Naive thymus-derived CD4-positive, alpha-beta T cell (primary cell): ENCODE results near the gene ANKRD2. TPM values are rescaled to one million over a fixed set of nuclear protein-coding genes. Genes with fewer than 3 reads are reported as not detected.

Experiments
- ATAC-seq: fragments of 150-1000 bp; cut with Tn5 transposase; 2 replicates; pipeline ENCODE4 v1.10.0; 2021; ENCODE audit warnings: mild to moderate bottlenecking, moderate library complexity
- CTCF ChIA-PET: fragments of 350-600 bp; sonication (Branson Sonifier 250); formaldehyde crosslinking; loops from one replicate; lab custom pipeline; 2021; ENCODE audit warnings: antibody characterized with exemption; lab: Charles Lee
- POLR2A ChIA-PET: fragments of 350-600 bp; sonication (Branson Sonifier 250); formaldehyde crosslinking; loops from one replicate; lab custom pipeline; 2021; ENCODE audit warnings: antibody characterized with exemption, inconsistent platforms; lab: Charles Lee
- DNase-seq, 9 donors: peaks; one replicate each; pipeline versions ENCODE4 v3.0.0 to v3.0.0-alpha.2; 2020 to 2022; ENCODE audit warnings: mixed read lengths in 1 of 9
- H3K27ac ChIP-seq: one replicate; pipeline ENCODE4 v1.7.0; 2013; ENCODE audit warnings: mild to moderate bottlenecking, low read depth, low read length, moderate library complexity
- H3K27me3 ChIP-seq, 2 donors: one replicate each; pipeline ENCODE4 v1.7.0; 2013; ENCODE audit warnings: low read length in 2 of 2, mild to moderate bottlenecking in 2 of 2, moderate library complexity in 2 of 2; ENCODE audit not compliant: control insufficient read depth in 2 of 2, insufficient read depth in 2 of 2
- H3K36me3 ChIP-seq, 3 experiments: 1 replicate in 2 of 3; 2 replicates in 1 of 3; pipeline ENCODE4 v1.7.0; 2013; ENCODE audit warnings: low read length in 3 of 3, mild to moderate bottlenecking in 3 of 3, moderate library complexity in 1 of 3; ENCODE audit not compliant: insufficient read depth in 3 of 3, control insufficient read depth in 2 of 3
- H3K4me1 ChIP-seq, 2 donors: one replicate each; pipeline ENCODE4 v1.7.0; 2013; ENCODE audit warnings: low read length in 2 of 2, mild to moderate bottlenecking in 2 of 2, moderate library complexity in 1 of 2; ENCODE audit not compliant: control insufficient read depth in 2 of 2, insufficient read depth in 2 of 2
- H3K4me3 ChIP-seq: 2 replicates; pipeline ENCODE4 v1.7.0; 2013; ENCODE audit warnings: mild to moderate bottlenecking, low read length
- H3K9me3 ChIP-seq, 3 experiments: 1 replicate in 2 of 3; 2 replicates in 1 of 3; pipeline ENCODE4 v1.7.0; 2013; ENCODE audit warnings: low read length in 3 of 3; ENCODE audit not compliant: control insufficient read depth in 2 of 3
- H3K27ac Mint-ChIP-seq, 9 donors: one replicate each; pipeline ENCODE4 v1.8.0; 2020 to 2022; ENCODE audit warnings: mixed read lengths in 9 of 9, mild to moderate bottlenecking in 8 of 9, moderate library complexity in 5 of 9, inconsistent platforms in 2 of 9
- H3K27me3 Mint-ChIP-seq, 5 donors: one replicate each; pipeline ENCODE4 v1.8.0; 2021 to 2022; ENCODE audit warnings: mixed read lengths in 5 of 5, mild to moderate bottlenecking in 1 of 5
- H3K36me3 Mint-ChIP-seq, 5 donors: one replicate each; pipeline ENCODE4 v1.8.0; 2020 to 2022; ENCODE audit warnings: mixed read lengths in 5 of 5, mild to moderate bottlenecking in 3 of 5, inconsistent platforms in 1 of 5
- H3K4me1 Mint-ChIP-seq, 7 donors: one replicate each; pipeline ENCODE4 v1.8.0; 2020 to 2022; ENCODE audit warnings: mixed read lengths in 7 of 7, mild to moderate bottlenecking in 3 of 7, inconsistent platforms in 1 of 7
- H3K4me3 Mint-ChIP-seq, 10 donors: one replicate each; pipeline ENCODE4 v1.8.0; 2020 to 2022; ENCODE audit warnings: mild to moderate bottlenecking in 10 of 10, mixed read lengths in 10 of 10, moderate library complexity in 6 of 10, inconsistent platforms in 2 of 10
- H3K9me3 Mint-ChIP-seq, 11 donors: one replicate each; pipeline ENCODE4 v1.8.0; 2020 to 2022; ENCODE audit warnings: mixed read lengths in 11 of 11, mild to moderate bottlenecking in 4 of 11, inconsistent platforms in 1 of 11, moderate library complexity in 1 of 11
- intact Hi-C, 2 donors: fragments of 100-400 bp; cut with micrococcal nuclease; formaldehyde crosslinking; loops; one replicate each; pipeline ENCODE4 v1.15.1; 2023
- polyA plus RNA-seq, 2 donors: library from polyadenylated mRNA; unstranded; fragments of 300-500 nt; fragmentation: Illumina TruSeq; gene quantifications; one replicate each; pipeline ENCODE4 v1.2.3, GENCODE V29; 2021
- total RNA-seq, 6 experiments: library from RNA in 5 of 6; stranded (reverse) in 5 of 6; gene quantifications; 1 replicate in 5 of 6; 2 replicates in 1 of 6; pipeline ENCODE4 v1.2.3 and lab custom pipeline; 2021 to 2026

ANKRD2 gene
- total and polyA plus RNA-seq, 7 experiments from 2014 or later = 0.22 TPM; not detected in 6

DNA sequence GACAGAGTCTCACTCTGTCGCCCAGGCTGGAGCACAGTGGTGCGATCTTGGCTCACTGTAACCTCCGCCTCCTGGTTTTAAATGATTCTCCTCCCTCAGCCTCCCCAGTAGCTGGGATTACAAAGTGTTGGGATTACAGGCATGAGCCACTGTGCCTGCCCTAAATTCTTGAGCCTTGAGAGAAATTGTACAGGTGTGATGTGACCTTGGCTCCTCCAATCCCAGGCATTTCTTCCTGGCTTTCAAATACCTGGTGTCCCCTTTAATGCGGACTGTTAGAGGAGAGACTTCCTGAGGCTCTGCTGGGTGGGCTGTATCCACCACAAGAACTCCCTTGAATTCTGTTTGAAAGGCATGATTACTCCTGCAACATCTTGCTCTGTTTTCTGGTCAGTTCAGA, 45.7 kb downstream of the ANKRD2 start:
- Histone ChIP-seq H3K9me3 (no peaks in the 10 kb centered on the region), H3K36me3 (no peaks in the 10 kb centered on the region), H3K27ac (no peak overlapping the region), H3K4me3 (no peak overlapping the region), H3K27me3 (no peaks in the 10 kb centered on the region), H3K4me1 (no peaks in the 10 kb centered on the region)
- CTCF ChIA-PET = no interaction called here
- Mint-ChIP-seq H3K4me1 (no peaks in the 10 kb centered on the region), H3K9me3 (no peaks in the 10 kb centered on the region), H3K27ac (no peak overlapping the region), H3K36me3 (peaks cover 0 to 7% (median 0%) of the 10 kb centered on the region in 5 donors), H3K27me3 (no peaks in the 10 kb centered on the region), H3K4me3 (no peak overlapping the region)
- ATAC-seq = no peak
- POLR2A ChIA-PET = no interaction called here
- intact Hi-C loops = no loop called here
- no peak for DNase-seq

DNA sequence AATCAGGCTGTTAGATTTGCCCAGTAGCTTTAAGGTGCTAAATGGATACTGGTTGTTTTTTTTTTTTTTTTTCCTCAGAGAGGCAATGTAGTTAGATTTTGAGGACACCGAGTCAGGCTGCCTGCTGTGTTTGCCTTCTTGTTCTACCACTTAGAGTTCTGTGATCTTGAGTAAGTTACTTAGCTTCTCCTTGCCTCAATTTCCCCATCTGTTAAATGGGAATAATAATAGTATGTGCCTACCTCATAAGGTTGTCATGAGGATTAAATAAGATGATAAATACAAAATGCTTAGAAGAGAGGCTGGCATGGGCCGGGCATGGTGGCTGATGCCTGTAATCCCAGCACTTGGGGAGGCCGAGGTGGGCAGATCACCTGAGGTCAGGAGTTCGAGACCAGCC, 46.2 kb downstream of the ANKRD2 start:
- ChIA-PET POLR2A (no interaction called here), CTCF (no interaction called here)
- Histone ChIP-seq H3K4me1 (no peaks in the 10 kb centered on the region), H3K36me3 (no peaks in the 10 kb centered on the region), H3K4me3 (no peak overlapping the region), H3K9me3 (no peaks in the 10 kb centered on the region), H3K27me3 (no peaks in the 10 kb centered on the region), H3K27ac (no peak overlapping the region)
- no peaks in the 10 kb centered on the region for H3K9me3 Mint-ChIP-seq
- no peak overlapping the region for H3K4me3 Mint-ChIP-seq
- DNase-seq (no peak), ATAC-seq (no peak)
- intact Hi-C loops = no loop called here
- H3K36me3 Mint-ChIP-seq = peaks cover 0 to 7% (median 0%) of the 10 kb centered on the region in 5 donors
- H3K27me3 Mint-ChIP-seq = no peaks in the 10 kb centered on the region
- no peaks in the 10 kb centered on the region for H3K4me1 Mint-ChIP-seq
- H3K27ac Mint-ChIP-seq = no peak overlapping the region

DNA sequence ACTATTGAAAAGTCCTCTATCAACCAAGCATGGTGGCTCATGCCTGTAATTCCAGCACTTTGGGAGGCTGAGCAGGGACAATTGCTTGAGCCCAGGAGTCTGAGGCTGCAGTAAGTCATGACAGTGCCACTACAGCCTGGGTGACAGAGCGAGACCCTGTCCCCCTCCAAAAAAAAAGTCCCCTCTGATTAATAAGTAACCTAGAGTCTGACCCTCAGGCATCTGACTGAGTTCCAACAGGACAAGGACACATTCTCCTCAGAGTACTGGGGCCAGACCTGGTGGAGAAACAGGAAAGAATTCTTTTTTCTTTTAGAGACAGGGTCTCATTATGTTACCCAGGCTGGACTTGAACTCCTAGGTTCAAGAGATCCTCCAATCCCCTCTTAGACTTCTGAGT, 50.7 kb downstream of the ANKRD2 start:
- intact Hi-C loops = no loop called here
- H3K36me3 ChIP-seq = no peaks in the 10 kb centered on the region
- no peak overlapping the region for H3K4me3 ChIP-seq
- no peaks in the 10 kb centered on the region for H3K27me3 ChIP-seq
- Mint-ChIP-seq H3K27ac (no peak overlapping the region), H3K36me3 (no peaks in the 10 kb centered on the region), H3K4me1 (no peaks in the 10 kb centered on the region), H3K9me3 (no peaks in the 10 kb centered on the region), H3K27me3 (no peaks in the 10 kb centered on the region), H3K4me3 (no peak overlapping the region)
- DNase-seq = no peak
- no peak for ATAC-seq
- CTCF ChIA-PET = no interaction called here
- no peaks in the 10 kb centered on the region for H3K4me1 ChIP-seq
- H3K9me3 ChIP-seq = no peaks in the 10 kb centered on the region
- no peak overlapping the region for H3K27ac ChIP-seq
- POLR2A ChIA-PET = interaction anchor here (1.3 kb wide), 1 partner anchor 148 kb away, joined by 3 read pairs; no protein-coding TSS in a partner anchor

DNA sequence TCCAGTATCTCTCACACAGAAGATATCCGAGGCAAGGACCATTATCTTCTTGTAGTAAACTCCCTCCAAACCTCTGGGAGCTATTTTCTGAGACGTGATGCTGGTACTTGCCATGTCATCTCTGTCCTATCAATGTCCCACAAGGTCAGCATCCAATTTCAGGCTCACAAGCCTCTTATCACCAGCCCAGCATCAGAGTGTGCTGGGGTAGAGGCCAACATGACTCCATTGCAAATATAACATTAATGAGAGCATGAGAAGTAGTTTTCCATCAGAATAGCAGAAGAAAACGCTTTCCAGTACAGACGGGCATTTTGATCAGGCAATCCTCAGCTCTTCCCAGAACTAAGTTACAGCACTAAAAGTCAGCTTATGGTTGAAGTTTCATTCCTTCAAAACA, 55.2 kb downstream of the ANKRD2 start:
- Mint-ChIP-seq H3K36me3 (no peaks in the 10 kb centered on the region), H3K4me1 (peaks cover 0 to 5% (median 4%) of the 10 kb centered on the region in 7 donors), H3K9me3 (no peaks in the 10 kb centered on the region), H3K4me3 (no peak overlapping the region), H3K27me3 (no peaks in the 10 kb centered on the region), H3K27ac (no peak overlapping the region)
- H3K27ac ChIP-seq = no peak overlapping the region
- H3K4me1 ChIP-seq = peaks cover 0 to 3% of the 10 kb centered on the region in 2 donors
- intact Hi-C loops = no loop called here
- DNase-seq (no peak), ATAC-seq (no peak)
- no peaks in the 10 kb centered on the region for H3K9me3 ChIP-seq
- no peaks in the 10 kb centered on the region for H3K36me3 ChIP-seq
- CTCF ChIA-PET = no interaction called here
- POLR2A ChIA-PET = no interaction called here
- H3K4me3 ChIP-seq = no peak overlapping the region
- no peaks in the 10 kb centered on the region for H3K27me3 ChIP-seq

DNA sequence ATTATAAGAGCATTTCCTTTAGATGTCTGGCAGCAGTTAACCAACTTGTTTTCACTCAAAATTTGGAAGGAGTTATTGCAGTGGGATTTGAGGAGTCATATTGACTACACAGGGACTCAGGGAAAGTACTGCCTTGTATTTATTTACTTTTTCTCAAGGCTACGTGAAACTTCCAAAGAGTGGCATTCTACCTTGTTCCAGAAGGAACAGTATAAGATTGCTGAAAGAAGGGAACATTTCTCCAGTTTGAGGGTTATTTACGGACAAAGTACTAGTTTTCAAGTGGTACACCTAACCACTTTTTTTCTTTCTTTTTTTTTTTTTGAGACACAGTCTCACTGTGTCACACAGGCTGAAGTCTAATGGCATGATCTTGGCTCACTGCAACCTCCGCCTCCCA, 55.6 kb downstream of the ANKRD2 start:
- no peak for DNase-seq
- Histone ChIP-seq H3K36me3 (no peaks in the 10 kb centered on the region), H3K4me1 (peaks cover 0 to 4% of the 10 kb centered on the region in 2 donors), H3K9me3 (no peaks in the 10 kb centered on the region), H3K27ac (no peak overlapping the region), H3K27me3 (no peaks in the 10 kb centered on the region), H3K4me3 (no peak overlapping the region)
- H3K27ac Mint-ChIP-seq = no peak overlapping the region
- no peak for ATAC-seq
- no peak overlapping the region for H3K4me3 Mint-ChIP-seq
- no peaks in the 10 kb centered on the region for H3K27me3 Mint-ChIP-seq
- intact Hi-C loops = no loop called here
- ChIA-PET POLR2A (no interaction called here), CTCF (no interaction called here)
- no peaks in the 10 kb centered on the region for H3K36me3 Mint-ChIP-seq
- H3K4me1 Mint-ChIP-seq = peaks cover 1 to 10% (median 8%) of the 10 kb centered on the region in 7 donors
- H3K9me3 Mint-ChIP-seq = peaks cover 0 to under 1% (median 0%) of the 10 kb centered on the region in 11 donors

DNA sequence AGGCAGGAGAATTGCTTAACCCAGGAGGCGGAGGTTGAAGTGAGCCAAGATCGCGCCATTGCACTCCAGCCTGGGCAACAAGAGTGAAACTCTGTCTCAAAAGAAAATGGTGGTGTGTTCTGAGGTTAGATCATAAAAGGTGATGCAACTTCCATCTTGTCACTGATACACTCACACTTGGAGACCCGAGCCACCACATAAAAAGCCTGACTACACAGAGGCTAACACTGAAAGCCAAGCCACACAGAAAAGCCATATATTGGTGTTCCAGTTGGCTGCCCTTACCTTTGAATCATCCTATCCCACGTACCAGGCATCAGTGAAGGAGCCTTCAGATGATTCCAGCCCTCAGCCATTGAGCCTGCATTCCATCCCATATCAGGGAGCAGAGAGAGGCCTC, 56.7 kb downstream of the ANKRD2 start:
- Histone ChIP-seq H3K4me3 (no peak overlapping the region), H3K9me3 (no peaks in the 10 kb centered on the region), H3K27me3 (no peaks in the 10 kb centered on the region), H3K36me3 (no peaks in the 10 kb centered on the region), H3K4me1 (peaks cover 0 to 10% of the 10 kb centered on the region in 2 donors), H3K27ac (no peak overlapping the region)
- Mint-ChIP-seq H3K9me3 (peaks cover 0 to 1% (median 0%) of the 10 kb centered on the region in 11 donors), H3K4me1 (peaks cover 9 to 18% (median 15%) of the 10 kb centered on the region in 7 donors), H3K27ac (no peak overlapping the region), H3K27me3 (no peaks in the 10 kb centered on the region), H3K36me3 (no peaks in the 10 kb centered on the region), H3K4me3 (no peak overlapping the region)
- DNase-seq (no peak), ATAC-seq (no peak)
- CTCF ChIA-PET = interaction anchor here (0.6 to 0.7 kb wide), 2 partner anchors 57 to 913 kb away, joined by 3 to 4 read pairs; no protein-coding TSS in a partner anchor
- intact Hi-C loops = no loop called here
- POLR2A ChIA-PET = no interaction called here

DNA sequence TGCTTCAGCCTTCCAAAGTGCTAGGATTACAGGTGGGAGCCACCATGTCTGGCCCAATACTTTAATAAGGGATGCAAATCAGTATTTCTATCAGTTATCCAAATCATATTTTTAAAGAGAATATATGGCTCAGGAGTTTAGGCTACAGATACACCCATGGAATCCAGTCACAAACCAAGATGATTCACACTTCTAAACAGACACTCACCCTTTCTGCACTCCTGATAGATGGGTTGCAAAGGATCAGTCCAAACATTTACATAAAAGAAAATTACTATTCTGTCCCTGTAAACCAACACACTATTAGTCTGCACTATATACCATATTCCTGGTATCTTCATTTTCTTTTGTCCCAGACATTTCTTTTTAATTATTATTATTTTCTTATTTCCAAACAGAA, 58.5 kb downstream of the ANKRD2 start:
- H3K27me3 ChIP-seq = no peaks in the 10 kb centered on the region
- CTCF ChIA-PET = no interaction called here
- H3K4me3 ChIP-seq = no peak overlapping the region
- Mint-ChIP-seq H3K4me3 (peak overlapping the region in 1 of 10 donors; percentile 66), H3K27ac (no peak overlapping the region), H3K9me3 (peaks cover 0 to 1% (median 0%) of the 10 kb centered on the region in 11 donors), H3K27me3 (no peaks in the 10 kb centered on the region), H3K4me1 (peaks cover 9 to 18% (median 15%) of the 10 kb centered on the region in 7 donors), H3K36me3 (no peaks in the 10 kb centered on the region)
- no peak overlapping the region for H3K27ac ChIP-seq
- POLR2A ChIA-PET = no interaction called here
- ATAC-seq (no peak), DNase-seq (no peak)
- intact Hi-C loops = no loop called here
- H3K36me3 ChIP-seq = no peaks in the 10 kb centered on the region
- H3K9me3 ChIP-seq = no peaks in the 10 kb centered on the region
- H3K4me1 ChIP-seq = peaks cover 0 to 10% of the 10 kb centered on the region in 2 donors
